K562 (cell line): ENCODE results near the gene SRGN. TPM values are rescaled to one million over a fixed set of nuclear protein-coding genes. Genes with fewer than 3 reads are reported as not detected.

Experiments
- CBFA2T3 ChIP-seq: fragments of 450-650 bp; IDR thresholded peaks from 2 replicates; pipeline ENCODE4 v1.6.1; 2017
- CBX2 ChIP-seq: fragments of 200-600 bp; sonication (generic); IDR thresholded peaks from one replicate; pipeline ENCODE4 v1.6.1; 2012; ENCODE audit warnings: mild to moderate bottlenecking, low read length, inconsistent platforms; ENCODE audit not compliant: insufficient read depth, poor library complexity, severe bottlenecking
- CHD2 ChIP-seq: IDR thresholded peaks from 2 replicates; pipeline ENCODE4 v1.6.1; 2011; ENCODE audit warnings: low read depth, low read length
- GTF2A2 ChIP-seq: IDR thresholded peaks from 2 replicates; pipeline ENCODE4 v1.6.1; 2016; ENCODE audit warnings: mild to moderate bottlenecking, missing genetic modification characterization, missing compliant biosample characterization
- PML ChIP-seq: IDR thresholded peaks from 2 replicates; pipeline ENCODE4 v1.6.1; 2012; ENCODE audit warnings: low read length, inconsistent platforms
- RBM15 ChIP-seq: fragments of 200-400 bp; formaldehyde crosslinking; IDR thresholded peaks from 2 replicates; pipeline ENCODE4 v1.6.1; 2018; ENCODE audit warnings: mild to moderate bottlenecking, low read length, moderate library complexity; ENCODE audit not compliant: insufficient read depth
- ZBTB7A ChIP-seq: IDR thresholded peaks from 2 replicates; pipeline ENCODE4 v1.6.1; 2011; ENCODE audit warnings: low read depth, mild to moderate bottlenecking, low read length, moderate library complexity, borderline replicate concordance; ENCODE audit not compliant: control insufficient read depth
- ZNF311 ChIP-seq: fragments of 250-450 bp; sonication (Bioruptor Pico); IDR thresholded peaks from 2 replicates; pipeline ENCODE4 v1.4.0; 2020; ENCODE audit warnings: mild to moderate bottlenecking, moderate library complexity
- polyA plus RNA-seq, 8 experiments: library from polyadenylated mRNA; depleted of rRNA in 4 of 8; stranded (reverse) in 5 of 8; unstranded in 3 of 8; fragments of >200 nt; fragmentation: Nextera tagmentation in 2 of 8; fragmentation: Illumina TruSeq in 1 of 8; extraction: Ambion mirVana in 2 of 8; extraction: Trizol in 1 of 8; gene quantifications; 2 replicates each; pipeline versions ENCODE4 v1.2.1 to v1.2.3, GENCODE V29; 2011 to 2014; ENCODE audit warnings: inconsistent platforms in 1 of 8, missing spikeins in 1 of 8
- total RNA-seq, 7 experiments: library from RNA; depleted of rRNA in 6 of 7; stranded (reverse); fragments of >200 nt in 6 of 7; fragmentation: Illumina TruSeq in 2 of 7; extraction: Trizol in 2 of 7; gene quantifications; 2 replicates each; pipeline versions ENCODE4 v1.2.1 to v1.2.3, GENCODE V29; 2011 to 2021; ENCODE audit warnings: low replicate concordance in 1 of 7
- TF ChIP-seq, protein P1 (sequence below), 2 experiments: fragments of 450-650 bp; IDR thresholded peaks; 2 replicates each; pipeline ENCODE4 v1.6.1; 2018; ENCODE audit warnings: mild to moderate bottlenecking in 2 of 2, low read depth in 1 of 2; ENCODE audit not compliant: partially characterized antibody in 2 of 2
- TF ChIP-seq, protein P2 (sequence below): fragments of 450-650 bp; IDR thresholded peaks from 2 replicates; pipeline ENCODE4 v1.6.1; 2014; ENCODE audit warnings: low read depth, mild to moderate bottlenecking, moderate library complexity, borderline replicate concordance
- TF ChIP-seq, protein P3 (sequence below), 2 experiments: fragments of 450-650 bp; conservative IDR thresholded peaks; 2 replicates each; pipeline ENCODE4 v1.6.1; 2017; ENCODE audit warnings: mild to moderate bottlenecking in 2 of 2, moderate library complexity in 2 of 2
- TF ChIP-seq, protein P4 (sequence below): fragments of 250-450 bp; sonication (Bioruptor Pico); IDR thresholded peaks from 2 replicates; pipeline ENCODE4 v1.8.0; 2021; ENCODE audit warnings: moderate library complexity, mild to moderate bottlenecking, inconsistent platforms
- TF ChIP-seq, protein P5 (sequence below): fragments of 200-800 bp; sonication (Bioruptor generic); IDR thresholded peaks from 2 replicates; pipeline ENCODE4 v1.6.1; 2016; ENCODE audit warnings: missing genetic modification characterization, missing compliant biosample characterization

The SRGN gene
- total and polyA plus RNA-seq, 9 of the 15 experiments (the other 6 are each of a cell fraction or from before 2014, with no cell fraction given): 136 to 304 (median 180) TPM

DNA sequence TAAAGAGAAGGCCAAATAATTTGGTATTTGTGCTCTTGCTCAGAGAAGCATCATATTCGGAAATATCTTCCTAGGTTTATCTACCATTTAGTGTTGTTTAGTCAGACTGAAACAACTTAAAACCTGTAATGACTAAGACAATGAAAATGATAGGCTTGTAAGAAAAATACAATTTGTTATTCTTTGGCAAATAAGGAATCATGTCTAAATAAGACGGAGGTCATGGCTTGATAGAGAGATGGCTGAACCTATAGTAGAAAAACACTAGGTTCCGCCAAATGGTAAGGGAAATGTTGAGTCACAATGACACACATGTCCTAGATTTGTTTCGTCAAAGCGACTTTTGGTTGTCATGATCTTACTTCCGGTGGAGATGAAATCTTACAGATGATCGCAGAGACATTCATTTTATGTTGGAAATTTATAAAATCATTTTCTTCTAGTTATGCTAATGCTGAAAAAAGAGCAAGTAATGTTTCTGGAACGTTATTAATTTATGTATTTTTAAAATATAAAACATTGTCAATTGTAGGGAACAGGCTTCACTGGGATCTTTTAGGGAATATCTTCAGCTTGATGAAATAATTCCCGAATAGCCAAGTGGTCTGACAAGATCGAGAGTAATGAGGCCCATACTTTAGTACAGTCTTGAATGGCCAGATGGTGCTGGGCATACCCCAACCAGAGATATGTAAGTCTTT is 1.0 kb downstream of the SRGN start (continued):
- TF ChIP-seq, protein P1, sequence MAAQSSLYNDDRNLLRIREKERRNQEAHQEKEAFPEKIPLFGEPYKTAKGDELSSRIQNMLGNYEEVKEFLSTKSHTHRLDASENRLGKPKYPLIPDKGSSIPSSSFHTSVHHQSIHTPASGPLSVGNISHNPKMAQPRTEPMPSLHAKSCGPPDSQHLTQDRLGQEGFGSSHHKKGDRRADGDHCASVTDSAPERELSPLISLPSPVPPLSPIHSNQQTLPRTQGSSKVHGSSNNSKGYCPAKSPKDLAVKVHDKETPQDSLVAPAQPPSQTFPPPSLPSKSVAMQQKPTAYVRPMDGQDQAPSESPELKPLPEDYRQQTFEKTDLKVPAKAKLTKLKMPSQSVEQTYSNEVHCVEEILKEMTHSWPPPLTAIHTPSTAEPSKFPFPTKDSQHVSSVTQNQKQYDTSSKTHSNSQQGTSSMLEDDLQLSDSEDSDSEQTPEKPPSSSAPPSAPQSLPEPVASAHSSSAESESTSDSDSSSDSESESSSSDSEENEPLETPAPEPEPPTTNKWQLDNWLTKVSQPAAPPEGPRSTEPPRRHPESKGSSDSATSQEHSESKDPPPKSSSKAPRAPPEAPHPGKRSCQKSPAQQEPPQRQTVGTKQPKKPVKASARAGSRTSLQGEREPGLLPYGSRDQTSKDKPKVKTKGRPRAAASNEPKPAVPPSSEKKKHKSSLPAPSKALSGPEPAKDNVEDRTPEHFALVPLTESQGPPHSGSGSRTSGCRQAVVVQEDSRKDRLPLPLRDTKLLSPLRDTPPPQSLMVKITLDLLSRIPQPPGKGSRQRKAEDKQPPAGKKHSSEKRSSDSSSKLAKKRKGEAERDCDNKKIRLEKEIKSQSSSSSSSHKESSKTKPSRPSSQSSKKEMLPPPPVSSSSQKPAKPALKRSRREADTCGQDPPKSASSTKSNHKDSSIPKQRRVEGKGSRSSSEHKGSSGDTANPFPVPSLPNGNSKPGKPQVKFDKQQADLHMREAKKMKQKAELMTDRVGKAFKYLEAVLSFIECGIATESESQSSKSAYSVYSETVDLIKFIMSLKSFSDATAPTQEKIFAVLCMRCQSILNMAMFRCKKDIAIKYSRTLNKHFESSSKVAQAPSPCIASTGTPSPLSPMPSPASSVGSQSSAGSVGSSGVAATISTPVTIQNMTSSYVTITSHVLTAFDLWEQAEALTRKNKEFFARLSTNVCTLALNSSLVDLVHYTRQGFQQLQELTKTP (IDR thresholded peaks at IDR 0.05; ENCODE audit: low read depth in 1 of 2, partially characterized antibody in 2 of 2): peak; percentile 35 to 72
- TF ChIP-seq CBFA2T3 (no peak), RBM15 (no peak), ZNF311 (CRISPR knock-in tag) (no peak), PML (peak; percentile 48; the same call in 1 of the 2 replicates), CBX2 (no peak), ZBTB7A (no peak), GTF2A2 (tag) (no peak), CHD2 (no peak)
- TF ChIP-seq, protein P2, sequence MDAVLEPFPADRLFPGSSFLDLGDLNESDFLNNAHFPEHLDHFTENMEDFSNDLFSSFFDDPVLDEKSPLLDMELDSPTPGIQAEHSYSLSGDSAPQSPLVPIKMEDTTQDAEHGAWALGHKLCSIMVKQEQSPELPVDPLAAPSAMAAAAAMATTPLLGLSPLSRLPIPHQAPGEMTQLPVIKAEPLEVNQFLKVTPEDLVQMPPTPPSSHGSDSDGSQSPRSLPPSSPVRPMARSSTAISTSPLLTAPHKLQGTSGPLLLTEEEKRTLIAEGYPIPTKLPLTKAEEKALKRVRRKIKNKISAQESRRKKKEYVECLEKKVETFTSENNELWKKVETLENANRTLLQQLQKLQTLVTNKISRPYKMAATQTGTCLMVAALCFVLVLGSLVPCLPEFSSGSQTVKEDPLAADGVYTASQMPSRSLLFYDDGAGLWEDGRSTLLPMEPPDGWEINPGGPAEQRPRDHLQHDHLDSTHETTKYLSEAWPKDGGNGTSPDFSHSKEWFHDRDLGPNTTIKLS: no peak
- TF ChIP-seq, protein P3, sequence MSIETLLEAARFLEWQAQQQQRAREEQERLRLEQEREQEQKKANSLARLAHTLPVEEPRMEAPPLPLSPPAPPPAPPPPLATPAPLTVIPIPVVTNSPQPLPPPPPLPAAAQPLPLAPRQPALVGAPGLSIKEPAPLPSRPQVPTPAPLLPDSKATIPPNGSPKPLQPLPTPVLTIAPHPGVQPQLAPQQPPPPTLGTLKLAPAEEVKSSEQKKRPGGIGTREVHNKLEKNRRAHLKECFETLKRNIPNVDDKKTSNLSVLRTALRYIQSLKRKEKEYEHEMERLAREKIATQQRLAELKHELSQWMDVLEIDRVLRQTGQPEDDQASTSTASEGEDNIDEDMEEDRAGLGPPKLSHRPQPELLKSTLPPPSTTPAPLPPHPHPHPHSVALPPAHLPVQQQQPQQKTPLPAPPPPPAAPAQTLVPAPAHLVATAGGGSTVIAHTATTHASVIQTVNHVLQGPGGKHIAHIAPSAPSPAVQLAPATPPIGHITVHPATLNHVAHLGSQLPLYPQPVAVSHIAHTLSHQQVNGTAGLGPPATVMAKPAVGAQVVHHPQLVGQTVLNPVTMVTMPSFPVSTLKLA (conservative IDR thresholded peaks at IDR 0.05): peak; percentile 63 to 68
- TF ChIP-seq, protein P4, sequence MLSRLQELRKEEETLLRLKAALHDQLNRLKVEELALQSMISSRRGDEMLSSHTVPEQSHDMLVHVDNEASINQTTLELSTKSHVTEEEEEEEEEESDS (CRISPR knock-in tag): no peak
- TF ChIP-seq, protein P5, sequence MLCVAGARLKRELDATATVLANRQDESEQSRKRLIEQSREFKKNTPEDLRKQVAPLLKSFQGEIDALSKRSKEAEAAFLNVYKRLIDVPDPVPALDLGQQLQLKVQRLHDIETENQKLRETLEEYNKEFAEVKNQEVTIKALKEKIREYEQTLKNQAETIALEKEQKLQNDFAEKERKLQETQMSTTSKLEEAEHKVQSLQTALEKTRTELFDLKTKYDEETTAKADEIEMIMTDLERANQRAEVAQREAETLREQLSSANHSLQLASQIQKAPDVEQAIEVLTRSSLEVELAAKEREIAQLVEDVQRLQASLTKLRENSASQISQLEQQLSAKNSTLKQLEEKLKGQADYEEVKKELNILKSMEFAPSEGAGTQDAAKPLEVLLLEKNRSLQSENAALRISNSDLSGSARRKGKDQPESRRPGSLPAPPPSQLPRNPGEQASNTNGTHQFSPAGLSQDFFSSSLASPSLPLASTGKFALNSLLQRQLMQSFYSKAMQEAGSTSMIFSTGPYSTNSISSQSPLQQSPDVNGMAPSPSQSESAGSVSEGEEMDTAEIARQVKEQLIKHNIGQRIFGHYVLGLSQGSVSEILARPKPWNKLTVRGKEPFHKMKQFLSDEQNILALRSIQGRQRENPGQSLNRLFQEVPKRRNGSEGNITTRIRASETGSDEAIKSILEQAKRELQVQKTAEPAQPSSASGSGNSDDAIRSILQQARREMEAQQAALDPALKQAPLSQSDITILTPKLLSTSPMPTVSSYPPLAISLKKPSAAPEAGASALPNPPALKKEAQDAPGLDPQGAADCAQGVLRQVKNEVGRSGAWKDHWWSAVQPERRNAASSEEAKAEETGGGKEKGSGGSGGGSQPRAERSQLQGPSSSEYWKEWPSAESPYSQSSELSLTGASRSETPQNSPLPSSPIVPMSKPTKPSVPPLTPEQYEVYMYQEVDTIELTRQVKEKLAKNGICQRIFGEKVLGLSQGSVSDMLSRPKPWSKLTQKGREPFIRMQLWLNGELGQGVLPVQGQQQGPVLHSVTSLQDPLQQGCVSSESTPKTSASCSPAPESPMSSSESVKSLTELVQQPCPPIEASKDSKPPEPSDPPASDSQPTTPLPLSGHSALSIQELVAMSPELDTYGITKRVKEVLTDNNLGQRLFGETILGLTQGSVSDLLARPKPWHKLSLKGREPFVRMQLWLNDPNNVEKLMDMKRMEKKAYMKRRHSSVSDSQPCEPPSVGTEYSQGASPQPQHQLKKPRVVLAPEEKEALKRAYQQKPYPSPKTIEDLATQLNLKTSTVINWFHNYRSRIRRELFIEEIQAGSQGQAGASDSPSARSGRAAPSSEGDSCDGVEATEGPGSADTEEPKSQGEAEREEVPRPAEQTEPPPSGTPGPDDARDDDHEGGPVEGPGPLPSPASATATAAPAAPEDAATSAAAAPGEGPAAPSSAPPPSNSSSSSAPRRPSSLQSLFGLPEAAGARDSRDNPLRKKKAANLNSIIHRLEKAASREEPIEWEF (CRISPR knock-in tag): 0 out of 2 replicates have a peak, but pooled peaks have one; percentile 66
